Peyer's patch (tissue), 4 donors: ENCODE measurements around the gene DDX27.

Experiments used
- CTCF ChIP-seq, 6 experiments: fragments of 450-650 bp in 4 of 6; fragments of 200-600 bp in 2 of 6; sonication (generic) in 1 of 6; IDR thresholded peaks; one replicate each; pipeline ENCODE4 v1.5.1; 2017 to 2019; ENCODE audit warnings: antibody characterized with exemption in 6 of 6, mild to moderate bottlenecking in 3 of 6, moderate library complexity in 1 of 6
- POLR2A ChIP-seq, 2 donors: fragments of 450-650 bp; IDR thresholded peaks; one replicate each; pipeline ENCODE4 v1.5.1; 2017; ENCODE audit warnings: antibody characterized with exemption in 2 of 2, mild to moderate bottlenecking in 2 of 2, moderate library complexity in 2 of 2

GRCh38 chr20:49228676-49229075 is 9.5 kb downstream of the DDX27 start:
- no peak for TF ChIP-seq CTCF (IDR thresholded peaks at IDR 0.05)
- TF ChIP-seq POLR2A (IDR thresholded peaks at IDR 0.05), result no peak
